HepG2 (cell line): ENCODE results near the gene SOCS3. TPM values are rescaled to one million over a fixed set of nuclear protein-coding genes. Genes with fewer than 3 reads are reported as not detected.

Experiments used
- ATAC-seq: fragments of 200-7000 bp; cut with Tn5 transposase; 3 replicates; pipeline ENCODE4 v1.9.1; 2020; ENCODE audit warnings: mild to moderate bottlenecking, moderate library complexity
- BruUV-seq: library from RNA; stranded (reverse); fragments of 400-500 nt; replicated peaks from 2 replicates; lab custom pipeline; 2021; lab: Mats Ljungman, UMichigan
- CTCF ChIA-PET: fragments of 300-600 bp; formaldehyde crosslinking; extraction: SDS; loops from one replicate; lab custom pipeline; 2021; ENCODE audit warnings: low total read pairs, inconsistent platforms, low intra/inter-chr PET ratio; lab: Yijun Ruan, JAX
- POLR2A ChIA-PET: fragments of 350-600 bp; sonication (Branson Sonifier 250); formaldehyde crosslinking; loops from one replicate; lab custom pipeline; 2020; ENCODE audit warnings: antibody characterized with exemption, inconsistent platforms; lab: Yijun Ruan, JAX
- DNase-seq: peaks from one replicate; pipeline ENCODE4 v3.0.0-alpha.2; 2015; ENCODE audit warnings: low spot score
- FAIRE-seq: peaks from 3 replicates; lab custom pipeline; 2011; peaks lifted over from hg19 to GRCh38; lab: Jason Lieb, UNC
- H2AFZ ChIP-seq: one replicate; pipeline ENCODE4 v1.6.1; 2011; ENCODE audit warnings: low read length, inconsistent platforms
- H3K27ac ChIP-seq: fragments of 300-600 bp; 3 replicates; pipeline ENCODE4 v1.8.0; 2011; ENCODE audit warnings: mixed run types, mild to moderate bottlenecking, mixed read lengths, low read length, inconsistent platforms; ENCODE audit not compliant: insufficient read depth; ENCODE audit errors: extremely low read length
- H3K27me3 ChIP-seq, 2 experiments: fragments of 200-600 bp in 1 of 2; 2 replicates in 1 of 2; 3 replicates in 1 of 2; pipeline versions ENCODE4 v1.6.0 to v1.8.0; 2011; ENCODE audit warnings: low read length in 2 of 2, mild to moderate bottlenecking in 2 of 2, moderate library complexity in 2 of 2, inconsistent platforms in 1 of 2; ENCODE audit not compliant: insufficient read depth in 2 of 2, control insufficient read depth in 1 of 2
- H3K36me3 ChIP-seq, 2 experiments: fragments of 200-600 bp in 1 of 2; replicated peaks in 1 of 2; 2 replicates in 1 of 2; 3 replicates in 1 of 2; pipeline versions ENCODE4 v1.5.1 to v1.8.0; 2011; ENCODE audit warnings: low read length in 2 of 2, inconsistent platforms in 1 of 2; ENCODE audit not compliant: insufficient read depth in 2 of 2, control insufficient read depth in 1 of 2
- H3K4me1 ChIP-seq: 2 replicates; pipeline ENCODE4 v1.5.1; 2012; ENCODE audit warnings: low read length, inconsistent platforms; ENCODE audit not compliant: insufficient read depth
- H3K4me2 ChIP-seq: 2 replicates; pipeline ENCODE4 v1.6.0; 2011; ENCODE audit warnings: low read depth, low read length, inconsistent platforms
- H3K4me3 ChIP-seq, 3 experiments: fragments of 200-600 bp in 1 of 3; sonication (generic), shearing (Covaris generic) in 1 of 3; replicated peaks in 1 of 3; 2 replicates each; pipeline ENCODE4 v1.5.1; 2011 to 2016; ENCODE audit warnings: low read length in 3 of 3, inconsistent platforms in 2 of 3, low read depth in 2 of 3, mild to moderate bottlenecking in 2 of 3, control low read depth in 1 of 3, mixed read lengths in 1 of 3; ENCODE audit not compliant: insufficient read depth in 1 of 3
- H3K79me2 ChIP-seq: one replicate; pipeline ENCODE4 v1.6.1; 2011; ENCODE audit warnings: low read length, inconsistent platforms; ENCODE audit not compliant: insufficient read depth
- H3K9ac ChIP-seq: 2 replicates; pipeline ENCODE4 v1.6.0; 2011; ENCODE audit warnings: mild to moderate bottlenecking, low read depth, low read length, inconsistent platforms; ENCODE audit not compliant: insufficient read depth
- H3K9me3 ChIP-seq: 2 replicates; pipeline ENCODE4 v1.5.1; 2012; ENCODE audit warnings: mild to moderate bottlenecking, low read length
- H4K20me1 ChIP-seq: 2 replicates; pipeline ENCODE4 v1.6.0; 2011; ENCODE audit warnings: inconsistent platforms, mild to moderate bottlenecking, low read length, moderate library complexity; ENCODE audit not compliant: insufficient read depth
- FOXC1 ChIP-seq: sonication (generic); formaldehyde crosslinking; IDR thresholded peaks from 2 replicates; pipeline ENCODE4 v1.8.0; 2022; ENCODE audit warnings: mild to moderate bottlenecking, missing genetic modification reagents, borderline replicate concordance
- SMAD1 ChIP-seq: sonication (generic); formaldehyde crosslinking; IDR thresholded peaks from 2 replicates; pipeline ENCODE4 v1.4.0; 2020; ENCODE audit warnings: missing genetic modification reagents, low read depth, mild to moderate bottlenecking, borderline replicate concordance
- ZFP1 ChIP-seq: IDR thresholded peaks from 2 replicates; pipeline ENCODE4 v1.6.1; 2016
- ZNF564 ChIP-seq: sonication (generic); formaldehyde crosslinking; IDR thresholded peaks from 2 replicates; pipeline ENCODE4 v1.8.1; 2023; ENCODE audit warnings: mild to moderate bottlenecking, missing genetic modification reagents
- WGBS: methylation state at CpG from one replicate; pipeline ENCODE4 v1.1.6; 2017; ENCODE audit warnings: low lambda C conversion rate; 5-methylcytosine and 5-hydroxymethylcytosine counted together
- in situ Hi-C: cut with HindIII; loops from 2 replicates; pipeline ENCODE4 v1.10.0; 2017; ENCODE audit warnings: low pct_unique_long_range_greater_than_20kb; ENCODE audit not compliant: extremely low pct_ligation_motif_present
- intact Hi-C: fragments of 100-400 bp; cut with micrococcal nuclease; formaldehyde crosslinking; loops from one replicate; pipeline ENCODE4 v1.10.0; 2022; ENCODE audit not compliant: unreplicated experiment
- polyA plus RNA-seq, 8 experiments: library from polyadenylated mRNA; depleted of rRNA in 3 of 8; stranded (reverse) in 7 of 8; unstranded in 1 of 8; fragments of >200 nt; fragmentation: Illumina TruSeq in 4 of 8; extraction: Trizol in 4 of 8; gene quantifications; 2 replicates each; pipeline versions ENCODE4 v1.2.1 to v1.2.3, GENCODE V29; 2011 to 2016; ENCODE audit warnings: low read depth in 4 of 8, missing spikeins in 1 of 8, mixed read lengths in 1 of 8; ENCODE audit not compliant: insufficient read depth in 1 of 8
- total RNA-seq, 5 experiments: library from RNA; depleted of rRNA; stranded (reverse); fragments of >200 nt; fragmentation: Illumina TruSeq; extraction: Trizol; gene quantifications; 2 replicates each; pipeline ENCODE4 v1.2.3, GENCODE V29; 2016; ENCODE audit warnings: low read depth in 1 of 5
- TF ChIP-seq, protein P1 (sequence below): sonication (generic); formaldehyde crosslinking; IDR thresholded peaks from 2 replicates; pipeline ENCODE4 v1.4.0; 2020; ENCODE audit warnings: low read depth, missing genetic modification reagents
- TF ChIP-seq, protein P2 (sequence below): sonication (generic); formaldehyde crosslinking; IDR thresholded peaks from 2 replicates; pipeline ENCODE4 v1.5.1; 2020; ENCODE audit warnings: missing genetic modification reagents, mild to moderate bottlenecking, borderline replicate concordance
- TF ChIP-seq, protein P3 (sequence below): sonication (generic); formaldehyde crosslinking; IDR thresholded peaks from 2 replicates; pipeline ENCODE4 v1.8.0; 2023; ENCODE audit warnings: mild to moderate bottlenecking, missing genetic modification reagents

SOCS3 gene
- total and polyA plus RNA-seq, 2 of the 13 experiments (the other 11 are each of a cell fraction or from before 2014, with no cell fraction given): 0.77 to 2.4 TPM

DNA sequence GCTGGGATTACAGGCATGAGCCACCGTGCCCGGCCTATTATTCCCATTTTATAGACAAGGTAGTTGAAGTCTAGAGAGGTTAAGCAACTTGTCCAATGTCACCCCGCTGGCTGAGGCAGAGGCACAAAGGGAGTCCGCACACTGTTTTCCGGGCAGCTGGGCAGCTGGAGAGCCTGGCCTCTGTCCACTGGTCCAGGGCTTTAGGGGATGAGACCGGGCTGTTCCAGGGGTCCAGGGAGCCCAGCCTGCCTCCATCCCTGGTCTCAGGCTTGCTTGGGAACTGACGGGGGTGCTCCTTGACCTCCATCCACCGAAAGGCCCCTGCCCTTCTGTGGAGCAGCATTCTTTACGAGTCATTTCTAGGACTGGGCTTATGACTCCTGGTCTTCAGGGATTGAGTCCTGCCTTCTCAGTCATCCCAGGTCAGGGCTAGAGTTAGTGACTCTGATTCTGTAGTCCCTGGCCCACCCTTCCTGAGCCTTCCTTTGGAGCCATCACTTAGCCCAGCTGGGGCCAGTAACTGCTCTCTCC, 37.5 kb downstream of the SOCS3 start:
- H3K4me2 ChIP-seq: no peak overlapping the region
- in situ Hi-C loops: no loop called here
- no peak for TF ChIP-seq SMAD1
- TF ChIP-seq, all 625 proteins: peak for 0
- Histone ChIP-seq H3K79me2 (no peaks in the 10 kb centered on the region), H3K4me3 (no peak overlapping the region), H3K9ac (no peak overlapping the region), H3K27me3 (peaks cover 14 to 76% of the 10 kb centered on the region in 2 experiments), H3K27ac (no peak overlapping the region), H2AFZ (no peak overlapping the region), H3K9me3 (no peaks in the 10 kb centered on the region), H3K4me1 (peaks cover 24% of the 10 kb centered on the region), H4K20me1 (no peaks in the 10 kb centered on the region), H3K36me3 (no peaks in the 10 kb centered on the region)
- CTCF ChIA-PET: no interaction called here
- POLR2A ChIA-PET: no interaction called here
- intact Hi-C loops: no loop called here
- BruUV-seq: no TSS peak
- ATAC-seq (no peak), FAIRE-seq (no peak), DNase-seq (no peak)
- 34% methylated on average over 9 of the region's 9 CpGs for WGBS

DNA sequence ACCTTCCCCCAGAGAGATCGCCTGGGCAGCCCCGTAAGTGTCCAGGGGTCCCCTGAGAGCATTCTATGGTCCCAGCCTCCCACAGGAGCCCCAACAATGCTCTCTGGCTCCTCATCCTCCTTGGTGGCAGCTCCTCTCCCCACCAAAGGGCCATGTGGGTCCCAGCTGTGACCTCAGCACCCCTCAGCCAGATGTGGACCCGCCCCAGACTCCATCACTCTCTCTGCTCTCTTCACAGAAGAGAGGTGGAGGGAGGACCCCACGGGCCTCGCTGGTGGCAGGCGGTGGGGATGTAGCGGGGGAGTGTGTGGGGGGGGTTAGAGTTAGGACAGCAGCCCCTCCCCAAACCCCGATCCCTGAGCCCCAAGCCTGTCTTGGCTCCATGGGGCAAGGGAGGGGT, 41.0 kb downstream of the SOCS3 start:
- POLR2A ChIA-PET: no interaction called here
- Histone ChIP-seq H3K4me1 (peaks cover 43% of the 10 kb centered on the region), H3K27ac (no peak overlapping the region), H4K20me1 (no peaks in the 10 kb centered on the region), H3K79me2 (no peaks in the 10 kb centered on the region), H2AFZ (no peak overlapping the region), H3K4me3 (no peak overlapping the region), H3K27me3 (peaks cover 27 to 87% of the 10 kb centered on the region in 2 experiments), H3K36me3 (no peaks in the 10 kb centered on the region), H3K4me2 (no peak overlapping the region), H3K9ac (no peak overlapping the region), H3K9me3 (no peaks in the 10 kb centered on the region)
- CTCF ChIA-PET: no interaction called here
- intact Hi-C loops: loop anchor here (10.0 kb wide), 2 partner anchors 56 to 64 kb away; partner anchors contain the start of gene PGS1
- in situ Hi-C loops: no loop called here
- no TSS peak for BruUV-seq
- DNase-seq (no peak), ATAC-seq (no peak), FAIRE-seq (no peak)
- TF ChIP-seq, protein P1, sequence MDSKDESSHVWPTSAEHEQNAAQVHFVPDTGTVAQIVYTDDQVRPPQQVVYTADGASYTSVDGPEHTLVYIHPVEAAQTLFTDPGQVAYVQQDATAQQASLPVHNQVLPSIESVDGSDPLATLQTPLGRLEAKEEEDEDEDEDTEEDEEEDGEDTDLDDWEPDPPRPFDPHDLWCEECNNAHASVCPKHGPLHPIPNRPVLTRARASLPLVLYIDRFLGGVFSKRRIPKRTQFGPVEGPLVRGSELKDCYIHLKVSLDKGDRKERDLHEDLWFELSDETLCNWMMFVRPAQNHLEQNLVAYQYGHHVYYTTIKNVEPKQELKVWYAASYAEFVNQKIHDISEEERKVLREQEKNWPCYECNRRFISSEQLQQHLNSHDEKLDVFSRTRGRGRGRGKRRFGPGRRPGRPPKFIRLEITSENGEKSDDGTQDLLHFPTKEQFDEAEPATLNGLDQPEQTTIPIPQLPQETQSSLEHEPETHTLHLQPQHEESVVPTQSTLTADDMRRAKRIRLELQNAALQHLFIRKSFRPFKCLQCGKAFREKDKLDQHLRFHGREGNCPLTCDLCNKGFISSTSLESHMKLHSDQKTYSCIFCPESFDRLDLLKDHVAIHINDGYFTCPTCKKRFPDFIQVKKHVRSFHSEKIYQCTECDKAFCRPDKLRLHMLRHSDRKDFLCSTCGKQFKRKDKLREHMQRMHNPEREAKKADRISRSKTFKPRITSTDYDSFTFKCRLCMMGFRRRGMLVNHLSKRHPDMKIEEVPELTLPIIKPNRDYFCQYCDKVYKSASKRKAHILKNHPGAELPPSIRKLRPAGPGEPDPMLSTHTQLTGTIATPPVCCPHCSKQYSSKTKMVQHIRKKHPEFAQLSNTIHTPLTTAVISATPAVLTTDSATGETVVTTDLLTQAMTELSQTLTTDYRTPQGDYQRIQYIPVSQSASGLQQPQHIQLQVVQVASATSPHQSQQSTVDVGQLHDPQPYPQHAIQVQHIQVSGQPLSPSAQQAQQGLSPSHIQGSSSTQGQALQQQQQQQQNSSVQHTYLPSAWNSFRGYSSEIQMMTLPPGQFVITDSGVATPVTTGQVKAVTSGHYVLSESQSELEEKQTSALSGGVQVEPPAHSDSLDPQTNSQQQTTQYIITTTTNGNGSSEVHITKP (CRISPR knock-in tag): no peak
- TF ChIP-seq, protein P2, sequence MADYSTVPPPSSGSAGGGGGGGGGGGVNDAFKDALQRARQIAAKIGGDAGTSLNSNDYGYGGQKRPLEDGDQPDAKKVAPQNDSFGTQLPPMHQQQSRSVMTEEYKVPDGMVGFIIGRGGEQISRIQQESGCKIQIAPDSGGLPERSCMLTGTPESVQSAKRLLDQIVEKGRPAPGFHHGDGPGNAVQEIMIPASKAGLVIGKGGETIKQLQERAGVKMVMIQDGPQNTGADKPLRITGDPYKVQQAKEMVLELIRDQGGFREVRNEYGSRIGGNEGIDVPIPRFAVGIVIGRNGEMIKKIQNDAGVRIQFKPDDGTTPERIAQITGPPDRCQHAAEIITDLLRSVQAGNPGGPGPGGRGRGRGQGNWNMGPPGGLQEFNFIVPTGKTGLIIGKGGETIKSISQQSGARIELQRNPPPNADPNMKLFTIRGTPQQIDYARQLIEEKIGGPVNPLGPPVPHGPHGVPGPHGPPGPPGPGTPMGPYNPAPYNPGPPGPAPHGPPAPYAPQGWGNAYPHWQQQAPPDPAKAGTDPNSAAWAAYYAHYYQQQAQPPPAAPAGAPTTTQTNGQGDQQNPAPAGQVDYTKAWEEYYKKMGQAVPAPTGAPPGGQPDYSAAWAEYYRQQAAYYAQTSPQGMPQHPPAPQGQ (CRISPR knock-in tag): no peak
- no peak for TF ChIP-seq FOXC1 (CRISPR knock-in tag)
- TF ChIP-seq ZFP1 (CRISPR knock-in tag): no peak
- TF ChIP-seq, protein P3, sequence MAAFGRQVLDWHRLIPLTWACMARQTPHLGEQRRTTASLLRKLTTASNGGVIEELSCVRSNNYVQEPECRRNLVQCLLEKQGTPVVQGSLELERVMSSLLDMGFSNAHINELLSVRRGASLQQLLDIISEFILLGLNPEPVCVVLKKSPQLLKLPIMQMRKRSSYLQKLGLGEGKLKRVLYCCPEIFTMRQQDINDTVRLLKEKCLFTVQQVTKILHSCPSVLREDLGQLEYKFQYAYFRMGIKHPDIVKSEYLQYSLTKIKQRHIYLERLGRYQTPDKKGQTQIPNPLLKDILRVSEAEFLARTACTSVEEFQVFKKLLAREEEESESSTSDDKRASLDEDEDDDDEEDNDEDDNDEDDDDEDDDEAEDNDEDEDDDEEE: no peak
- TF ChIP-seq ZNF564: no peak
- 55% methylated on average over 6 of the region's 8 CpGs for WGBS
